GM10266 (cell line): Measurements from ENCODE around the gene TREX2.

ENCODE experiments used
- DNase-seq: peaks from one replicate; pipeline ENCODE4 v3.0.0; 2012; ENCODE audit errors: extremely low spot score
- TF ChIP-seq, protein P1 (sequence below): IDR thresholded peaks from 2 replicates; pipeline ENCODE4 v1.5.1; 2012; ENCODE audit warnings: mild to moderate bottlenecking, low read depth; ENCODE audit not compliant: control insufficient read depth, insufficient read depth; ENCODE audit errors: missing control alignments

The TREX2 gene

DNA sequence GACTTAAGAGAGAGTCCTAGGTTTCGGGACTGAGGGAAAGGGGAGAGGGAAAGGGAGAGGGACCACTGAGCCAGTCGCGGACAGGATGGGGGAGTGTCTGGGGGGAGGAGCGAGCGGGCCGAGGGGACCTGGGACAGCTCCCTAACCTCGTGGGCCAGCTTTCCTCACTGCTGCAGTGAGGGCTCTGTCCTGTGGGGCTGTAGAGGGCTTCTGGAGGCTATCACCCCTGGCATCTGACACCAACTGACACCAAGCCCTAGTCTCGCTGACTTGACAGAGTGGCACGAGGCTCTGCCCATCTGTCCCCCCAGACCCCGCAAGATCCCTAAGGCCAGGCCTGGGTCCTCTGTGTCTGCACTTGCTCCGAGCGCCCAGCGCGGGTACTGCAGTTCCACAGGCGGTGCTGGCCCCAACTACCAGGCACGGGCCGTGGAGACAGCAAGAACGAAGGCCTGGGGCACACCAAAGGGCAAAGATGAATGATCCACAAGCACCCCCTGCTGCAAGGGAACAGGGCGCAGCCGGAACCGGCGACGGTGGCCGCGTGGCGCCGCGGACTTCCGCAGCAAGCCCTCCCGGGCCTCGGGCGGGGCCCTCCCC lies 24.1 kb upstream of the TREX2 start:
- TF ChIP-seq, protein P1, sequence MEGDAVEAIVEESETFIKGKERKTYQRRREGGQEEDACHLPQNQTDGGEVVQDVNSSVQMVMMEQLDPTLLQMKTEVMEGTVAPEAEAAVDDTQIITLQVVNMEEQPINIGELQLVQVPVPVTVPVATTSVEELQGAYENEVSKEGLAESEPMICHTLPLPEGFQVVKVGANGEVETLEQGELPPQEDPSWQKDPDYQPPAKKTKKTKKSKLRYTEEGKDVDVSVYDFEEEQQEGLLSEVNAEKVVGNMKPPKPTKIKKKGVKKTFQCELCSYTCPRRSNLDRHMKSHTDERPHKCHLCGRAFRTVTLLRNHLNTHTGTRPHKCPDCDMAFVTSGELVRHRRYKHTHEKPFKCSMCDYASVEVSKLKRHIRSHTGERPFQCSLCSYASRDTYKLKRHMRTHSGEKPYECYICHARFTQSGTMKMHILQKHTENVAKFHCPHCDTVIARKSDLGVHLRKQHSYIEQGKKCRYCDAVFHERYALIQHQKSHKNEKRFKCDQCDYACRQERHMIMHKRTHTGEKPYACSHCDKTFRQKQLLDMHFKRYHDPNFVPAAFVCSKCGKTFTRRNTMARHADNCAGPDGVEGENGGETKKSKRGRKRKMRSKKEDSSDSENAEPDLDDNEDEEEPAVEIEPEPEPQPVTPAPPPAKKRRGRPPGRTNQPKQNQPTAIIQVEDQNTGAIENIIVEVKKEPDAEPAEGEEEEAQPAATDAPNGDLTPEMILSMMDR: no peak
- no peak for DNase-seq

GRCh38 chrX:153468008-153468580 lies 22.2 kb upstream of the TREX2 start:
- TF ChIP-seq, protein P1: no peak
- no peak for DNase-seq

GRCh38 chrX:153465691-153466380 lies 20.0 kb upstream of the TREX2 start:
- no peak for DNase-seq
- TF ChIP-seq, protein P1: no peak

DNA sequence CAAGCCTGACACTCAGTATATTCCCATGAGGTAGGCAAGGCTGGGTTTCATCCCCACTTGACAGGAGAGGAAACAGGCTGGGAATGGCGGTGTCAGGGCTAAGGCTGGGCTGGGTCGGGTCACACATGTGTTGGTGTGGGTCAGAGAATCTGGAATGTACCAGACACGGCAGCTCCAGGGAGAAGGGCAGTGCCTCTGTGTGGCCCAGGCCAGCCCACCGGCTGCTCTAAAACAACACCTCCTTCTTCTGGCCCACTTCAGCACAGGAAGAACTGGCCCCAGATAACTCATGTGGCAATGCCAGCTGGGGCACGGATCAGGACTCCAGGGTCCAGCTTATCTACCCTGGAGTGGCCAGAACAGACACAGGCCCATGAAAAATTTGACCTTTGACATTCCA lies 18.3 kb upstream of the TREX2 start:
- no peak for DNase-seq
- TF ChIP-seq, protein P1: no peak

- TF ChIP-seq, protein P1: no peak
- no peak for DNase-seq
Observed at GRCh38 chrX:153463556-153463955, 17.7 kb upstream of the TREX2 start.

GRCh38 chrX:153463031-153463430 lies 17.2 kb upstream of the TREX2 start:
- TF ChIP-seq, protein P1: no peak
- DNase-seq: no peak

- TF ChIP-seq, protein P1: no peak
- no peak for DNase-seq
Observed at GRCh38 chrX:153462291-153462690, 16.4 kb upstream of the TREX2 start.
